ENCODE results near the gene PPP1R18.
"Not testable (repeated sequence)": the region's sequence is repeated elsewhere in the genome, so short reads cannot be mapped to it uniquely, and the experiment has no call there.

The PPP1R18 gene

DNA sequence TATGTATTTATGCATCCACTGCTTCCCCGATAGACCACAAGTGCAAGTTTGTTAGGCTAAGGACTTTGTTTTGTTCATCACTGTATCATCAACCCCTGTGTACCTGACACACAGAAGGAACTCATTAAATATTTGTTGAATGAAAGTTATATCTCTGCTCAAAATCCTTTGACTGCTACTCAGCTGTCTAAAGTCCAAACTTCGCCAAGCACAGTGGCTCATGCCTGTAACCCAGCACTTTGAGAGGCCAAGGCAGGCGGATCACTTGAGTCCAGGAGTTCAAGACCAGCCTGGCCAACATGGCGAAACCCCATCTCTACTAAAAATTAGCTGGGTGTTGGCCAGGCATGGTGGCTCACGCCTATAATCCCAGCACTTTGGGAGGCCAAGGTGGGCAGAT, 28.5 kb downstream of the PPP1R18 start:
- DNase-seq, result not testable (repeated sequence)

DNA sequence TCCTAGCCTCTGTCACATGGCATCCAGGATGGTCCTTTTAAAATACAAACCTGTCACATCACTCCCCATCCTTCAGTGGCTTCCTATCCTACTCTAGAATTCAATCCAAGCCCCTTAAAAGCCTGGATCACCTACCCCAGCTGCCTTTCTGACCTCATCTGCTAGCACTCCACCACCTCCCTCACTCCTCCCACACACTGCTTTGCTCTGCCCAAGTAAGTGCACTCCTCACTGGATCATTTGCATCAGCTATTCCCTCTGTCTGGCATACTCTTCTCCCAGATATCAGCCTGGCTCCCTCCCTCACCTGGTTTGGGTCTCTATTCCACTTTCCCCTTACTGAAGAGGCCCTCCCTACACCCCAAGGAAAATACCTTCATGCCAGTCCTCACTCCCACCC, 29.0 kb downstream of the PPP1R18 start:
- no peak for DNase-seq

DNA sequence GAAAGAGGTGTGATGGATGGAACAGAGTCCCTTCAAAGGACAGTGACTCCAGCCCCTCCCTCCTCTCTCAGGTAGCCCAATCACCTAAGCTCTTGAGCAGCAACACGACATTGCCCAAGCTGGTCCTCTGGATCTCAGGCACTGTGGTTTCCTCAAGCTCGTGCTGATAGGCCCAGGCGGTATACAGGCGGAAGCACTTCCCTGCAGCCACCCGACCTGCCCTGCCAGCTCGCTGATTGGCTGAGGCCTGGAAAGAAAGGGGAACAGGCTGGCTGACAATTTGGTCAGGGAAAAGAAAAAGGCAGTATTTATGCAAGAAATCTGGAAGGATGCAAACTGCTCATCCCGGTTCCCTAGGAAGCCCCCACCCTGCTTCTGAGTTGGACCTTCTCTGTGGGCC, 29.9 kb downstream of the PPP1R18 start:
- DNase-seq, result no peak

DNA sequence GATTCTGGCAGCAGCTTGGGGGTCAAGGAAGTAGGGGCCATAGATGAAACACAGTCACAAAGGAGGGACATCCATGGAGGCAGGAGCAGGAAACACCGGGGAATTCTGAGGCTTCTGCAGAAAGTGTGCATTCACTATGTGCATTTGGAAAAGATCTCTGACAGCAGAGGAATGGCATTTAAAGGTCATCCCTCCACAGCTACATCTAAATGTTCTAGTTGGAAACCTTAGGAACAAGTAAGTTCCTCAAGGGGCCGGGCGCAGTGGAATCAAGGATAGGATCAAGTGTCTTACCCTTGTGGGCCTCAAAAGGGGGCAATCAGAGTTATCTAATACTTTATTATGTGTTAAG, 30.7 kb downstream of the PPP1R18 start:
- no peak for DNase-seq

DNA sequence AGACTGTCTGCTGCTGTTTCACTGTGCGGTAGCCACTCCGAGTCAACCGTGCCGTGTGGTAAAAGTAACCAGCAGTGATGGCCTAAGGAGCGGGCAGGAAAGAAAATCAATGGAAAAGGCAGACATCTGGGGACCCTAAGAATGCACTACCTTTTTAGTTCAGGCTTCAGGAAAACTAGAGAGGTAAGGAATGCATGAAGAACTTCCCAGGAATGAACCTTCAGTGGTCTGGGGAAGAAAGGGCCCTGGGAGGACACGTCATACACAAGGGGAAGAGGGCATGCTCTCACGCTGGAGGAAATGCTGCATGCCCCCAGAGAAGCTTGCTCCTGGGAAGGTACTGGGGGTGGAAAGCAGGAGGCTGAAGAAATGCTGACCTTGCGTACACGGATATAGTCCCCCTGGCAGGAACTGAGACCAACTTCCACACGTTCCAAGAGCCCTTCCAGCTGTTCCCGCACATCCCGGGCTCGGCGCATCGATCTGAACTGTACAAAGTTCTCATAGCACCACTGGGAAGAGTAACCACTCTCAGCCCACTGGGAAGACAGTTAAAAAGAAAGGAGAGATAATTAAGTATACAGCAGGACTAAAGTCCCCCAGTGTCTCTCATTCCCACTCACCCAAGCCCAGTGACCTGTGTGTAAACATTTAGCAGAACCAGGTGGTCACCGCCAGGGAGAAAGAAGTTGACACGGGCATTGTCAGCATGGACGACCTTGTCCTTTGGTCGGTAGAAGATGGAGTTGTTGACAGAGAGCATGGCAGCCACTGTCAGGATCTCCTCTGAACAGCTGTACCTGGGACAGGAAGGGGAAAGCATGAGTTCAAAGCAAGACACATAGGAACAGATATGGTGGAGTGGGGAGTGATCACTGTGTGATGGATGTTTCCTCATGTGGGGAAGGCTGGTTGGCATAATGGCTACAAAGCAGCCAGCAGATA, 31.4 kb downstream of the PPP1R18 start:
- DNase-seq, result no peak

DNA sequence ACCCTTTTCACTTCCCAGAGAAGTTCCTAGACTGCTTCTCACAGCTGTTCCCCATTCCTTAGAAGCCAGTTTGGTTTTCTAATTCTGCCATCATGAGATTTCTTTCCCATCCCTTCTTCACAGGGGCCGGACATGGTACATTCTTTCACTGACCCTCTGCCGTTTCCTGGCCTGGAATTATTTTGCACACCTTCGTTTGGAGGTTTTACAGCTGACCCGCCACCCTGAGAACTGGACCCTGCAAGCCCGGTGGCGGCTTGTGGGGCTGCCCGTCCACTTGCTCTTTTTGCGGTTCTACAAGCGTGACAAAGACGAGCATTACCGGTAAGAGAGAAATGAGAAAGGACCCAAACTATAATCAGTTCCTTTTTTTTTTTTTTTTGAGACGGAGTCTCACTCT, 35.3 kb downstream of the PPP1R18 start:
- no peak for DNase-seq

DNA sequence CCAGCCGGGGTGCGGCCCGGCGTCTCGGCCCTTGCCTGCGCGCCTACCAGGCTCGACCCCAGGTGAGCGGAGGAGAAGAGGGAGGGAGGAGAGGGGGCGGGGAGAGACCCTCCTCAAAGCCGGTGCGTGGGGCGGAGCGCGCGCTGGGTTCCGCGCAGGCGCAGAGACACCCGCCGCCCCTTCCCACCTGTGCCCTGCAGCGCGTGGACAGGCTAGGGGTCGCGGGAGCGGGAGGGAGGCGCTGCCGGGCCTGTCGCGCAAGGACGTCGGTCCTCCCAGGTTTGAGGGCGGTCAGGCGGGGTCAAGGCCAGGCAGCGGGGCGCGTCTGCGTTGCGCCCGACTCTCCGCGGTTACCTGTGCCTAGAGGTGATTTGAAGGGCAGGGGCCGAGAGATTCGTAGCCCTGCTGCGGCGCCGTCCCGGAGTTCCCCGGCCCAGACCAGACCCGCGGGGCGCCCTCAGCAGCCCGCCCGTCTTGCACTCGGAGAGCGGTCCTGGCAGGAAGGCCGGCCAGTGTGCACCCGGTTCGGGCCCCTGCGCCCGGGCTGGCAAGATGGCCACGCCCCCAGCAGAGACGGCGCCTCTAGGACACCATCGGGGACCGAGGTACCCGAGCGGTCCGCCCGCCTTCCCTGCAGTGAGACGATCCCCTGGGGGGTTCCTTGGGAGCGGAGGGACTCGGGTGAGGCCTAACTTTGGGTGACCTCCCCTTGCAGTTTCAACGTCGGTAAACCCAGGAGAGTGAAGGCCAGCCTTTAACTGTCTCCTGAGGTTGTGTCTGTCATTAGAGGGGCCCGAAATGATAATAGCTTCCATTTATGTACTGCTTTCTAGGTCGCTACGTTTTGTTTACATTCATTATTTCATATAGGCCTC, 39.0 kb downstream of the PPP1R18 start:
- peak; percentile 68 for DNase-seq

DNA sequence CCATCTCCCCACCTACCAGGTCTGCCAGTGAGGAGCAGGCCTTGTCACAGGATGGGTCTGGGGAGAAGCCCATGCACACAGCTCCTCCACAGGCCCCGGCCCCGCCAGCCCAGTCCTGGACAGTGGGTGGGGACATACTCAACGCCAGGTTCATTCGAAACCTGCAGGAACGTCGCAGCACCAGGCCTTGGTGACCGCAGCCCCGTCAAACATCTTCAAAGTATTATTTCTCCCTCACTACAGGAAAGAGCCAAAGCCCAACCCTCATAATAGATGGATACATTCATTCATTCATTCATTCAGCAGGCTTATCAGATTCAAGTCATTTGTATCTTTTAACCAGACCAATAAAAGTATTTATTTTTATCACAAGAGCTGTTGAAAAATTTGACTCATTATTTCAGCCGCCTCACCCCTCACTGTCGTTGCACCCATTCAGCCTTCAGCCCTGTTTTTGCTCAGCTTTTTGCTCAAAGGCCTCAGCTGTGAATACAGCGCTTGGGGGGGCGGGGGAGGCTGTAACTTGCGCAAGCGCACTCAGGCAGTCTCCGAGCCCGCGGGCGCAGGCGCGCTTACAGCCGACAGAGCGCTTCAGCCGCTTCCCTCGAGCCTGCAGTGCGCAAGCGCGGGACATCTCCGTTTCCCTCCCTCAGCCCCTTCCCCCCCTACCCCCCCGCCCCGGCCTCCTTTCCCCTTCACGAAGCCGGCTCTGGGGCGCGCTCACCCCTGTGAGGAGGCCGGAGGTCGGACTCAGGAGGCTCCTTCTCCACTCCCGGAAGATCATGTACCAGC, 39.8 kb downstream of the PPP1R18 start, which contains the start of gene C6orf136:
Gene C6orf136 (plus strand): TSS at position 684 of the 792 bp plus-strand sequence. CDS start 99 bp downstream, at position 783.
- DNase-seq, result peak; percentile 68

DNA sequence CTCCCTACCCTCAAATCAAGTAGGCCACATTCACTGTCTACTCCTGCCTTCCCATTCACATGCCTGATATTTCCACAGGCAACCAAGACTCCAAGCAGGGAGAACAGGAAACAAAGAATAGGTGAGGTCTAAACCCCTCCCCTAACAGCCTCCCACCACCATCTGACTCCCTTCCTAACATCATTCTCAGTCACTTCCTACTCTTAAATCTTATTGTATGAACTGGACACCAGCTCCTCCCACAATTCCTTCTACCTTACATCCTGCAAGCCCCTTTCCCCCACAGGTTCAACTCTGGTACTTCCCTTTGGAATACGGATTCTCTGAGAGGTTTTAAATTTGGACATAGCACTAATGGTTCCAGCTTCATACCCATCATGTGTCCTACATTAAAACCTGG, 40.5 kb downstream of the PPP1R18 start:
- DNase-seq, result no peak

DNA sequence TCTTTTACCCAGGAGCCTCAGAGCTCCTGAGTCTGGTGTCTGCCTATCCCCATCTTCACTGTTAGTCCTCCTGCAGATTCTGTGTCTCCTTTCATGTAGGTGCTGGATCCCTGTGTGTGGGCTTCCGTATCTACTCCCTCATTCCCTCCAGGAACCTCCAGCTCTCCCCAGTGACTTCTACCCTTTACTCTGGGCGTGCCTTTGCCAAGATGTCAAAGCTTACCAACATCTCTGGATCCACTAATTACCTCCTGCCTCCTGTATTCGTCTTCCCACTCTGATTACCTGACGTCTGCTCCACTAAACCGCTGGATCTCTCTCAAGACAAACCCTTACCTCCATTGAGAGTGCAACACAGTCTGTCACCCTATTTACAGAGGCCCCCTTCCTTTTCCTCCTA, 41.7 kb downstream of the PPP1R18 start:
- DNase-seq, result no peak

DNA sequence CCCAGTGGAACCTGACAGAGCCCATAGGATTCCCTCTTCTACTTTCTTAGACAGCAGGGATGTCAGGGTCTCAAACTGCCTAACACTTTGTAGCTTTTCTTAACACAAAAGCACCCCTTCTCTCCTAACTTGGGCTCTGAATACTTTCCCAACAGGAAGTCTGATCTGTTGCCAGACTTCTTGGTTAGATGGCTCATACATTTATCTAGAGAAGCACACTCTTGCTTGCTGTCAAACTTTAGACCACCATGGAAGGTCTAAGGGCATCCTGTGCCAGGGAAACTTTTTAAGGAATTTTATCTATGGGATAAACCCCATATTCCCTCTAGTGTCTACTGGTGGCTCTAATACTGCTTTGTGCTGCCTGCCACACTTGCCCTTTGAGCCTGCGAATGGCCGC, 42.8 kb downstream of the PPP1R18 start:
- no peak for DNase-seq

DNA sequence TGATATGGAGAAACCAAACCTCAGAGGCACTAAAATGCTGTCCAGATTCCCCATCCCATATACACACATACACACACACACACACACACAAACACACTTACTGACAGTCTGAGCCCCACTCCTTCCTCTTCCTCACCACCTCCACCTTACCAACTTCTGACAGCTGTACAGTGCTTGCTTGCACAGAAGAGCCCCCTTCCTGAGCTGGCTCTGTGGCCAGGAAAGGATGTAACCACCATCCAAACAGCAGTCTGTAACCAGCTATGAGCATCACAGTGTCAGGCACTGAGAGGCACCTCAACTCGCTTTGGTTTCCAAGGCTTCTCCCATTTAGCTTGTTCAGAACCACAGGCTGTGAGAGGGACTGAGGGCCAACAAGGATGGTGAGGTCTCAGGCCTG, 45.4 kb downstream of the PPP1R18 start:
- DNase-seq, result no peak

DNA sequence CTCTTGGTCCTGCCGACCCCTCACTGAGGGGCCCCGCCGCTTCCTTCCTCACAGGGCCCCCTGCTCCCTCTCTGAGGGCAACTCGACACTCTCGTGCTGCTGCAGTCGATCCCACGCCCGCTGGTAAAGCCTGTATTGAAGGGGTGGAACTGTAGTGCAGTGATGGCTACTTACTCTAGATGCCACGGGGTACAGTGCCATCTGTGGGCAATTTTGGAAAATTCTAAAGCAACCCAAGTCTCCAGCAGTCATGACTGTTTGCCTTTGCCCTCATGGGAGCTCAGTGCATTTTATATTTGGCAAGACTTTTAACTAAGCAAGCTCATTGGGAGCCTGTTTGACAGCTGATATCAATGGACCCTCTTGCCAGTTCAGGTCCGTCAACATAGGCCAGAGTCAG, 46.0 kb downstream of the PPP1R18 start:
- no peak for DNase-seq

DNA sequence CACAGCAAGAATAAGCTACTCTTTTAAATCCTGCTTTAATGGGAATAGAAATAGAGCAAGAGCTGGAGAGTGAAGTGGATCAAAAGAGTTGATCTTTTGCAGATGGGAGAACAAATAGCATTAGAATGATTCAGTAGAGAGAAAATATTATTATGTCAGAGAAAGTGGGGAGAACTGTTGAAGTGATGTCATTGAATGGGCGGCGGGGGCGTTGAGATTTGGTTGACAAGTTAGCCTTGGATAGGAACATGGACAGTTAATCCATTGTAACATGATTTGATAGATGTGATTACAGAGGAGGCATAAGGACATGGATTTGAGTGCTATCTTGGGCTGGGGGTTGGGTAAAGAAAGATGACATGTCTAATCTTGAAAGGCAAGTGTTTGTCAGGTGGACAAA, 50.6 kb downstream of the PPP1R18 start:
- DNase-seq, result no peak

DNA sequence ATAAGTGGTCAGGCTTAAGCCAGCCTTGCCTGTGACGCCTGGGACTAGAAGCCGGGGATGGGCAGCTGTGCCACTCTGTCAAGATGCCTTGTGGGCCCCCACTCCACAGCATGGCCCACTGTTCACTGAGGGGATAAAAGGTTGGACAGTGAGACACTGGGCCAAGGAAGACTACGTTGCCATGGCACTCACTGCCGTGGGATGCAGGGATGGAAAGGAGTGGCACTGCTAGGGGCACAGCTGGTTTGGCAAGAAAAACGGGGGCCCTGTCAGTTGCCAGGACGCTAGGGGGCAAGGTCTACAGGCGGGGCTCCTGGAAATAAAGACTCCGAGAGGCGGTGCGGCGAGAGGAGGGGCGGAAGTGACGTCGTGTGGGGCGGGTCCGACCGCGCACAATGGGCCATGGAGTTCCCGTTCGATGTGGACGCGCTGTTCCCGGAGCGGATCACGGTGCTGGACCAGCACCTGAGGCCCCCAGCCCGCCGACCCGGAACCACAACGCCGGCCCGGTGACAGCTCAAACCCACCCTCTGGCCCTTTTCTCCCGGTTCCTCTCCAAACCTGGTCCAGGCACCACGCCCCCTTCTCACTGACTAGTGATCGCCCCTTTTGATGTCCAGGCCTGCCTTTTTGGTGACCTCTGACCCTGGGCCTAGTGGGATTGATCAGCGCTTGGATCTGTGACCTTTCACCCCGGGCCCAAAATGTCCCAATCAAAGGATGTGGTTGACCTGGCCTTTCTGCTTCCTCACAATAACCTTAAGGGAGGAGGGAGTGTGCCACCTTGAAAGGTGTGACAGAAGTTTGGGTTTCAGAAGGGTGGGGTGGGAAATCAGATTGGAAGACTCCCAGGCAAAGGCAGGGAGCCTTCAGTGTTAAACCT, 59.7 kb downstream of the PPP1R18 start, which contains the start of gene ATAT1:
Gene ATAT1 (plus strand): TSS at position 391 of the 883 bp plus-strand sequence.
- DNase-seq, result peak; percentile 47
